HG03139 (cell line): ENCODE data around the gene IYD.

Source experiments
- ATAC-seq: cut with Tn5 transposase; IDR thresholded peaks from one replicate; pipeline ENCODE4 v1.9.1; 2021; ENCODE audit not compliant: unreplicated experiment

The IYD gene

DNA sequence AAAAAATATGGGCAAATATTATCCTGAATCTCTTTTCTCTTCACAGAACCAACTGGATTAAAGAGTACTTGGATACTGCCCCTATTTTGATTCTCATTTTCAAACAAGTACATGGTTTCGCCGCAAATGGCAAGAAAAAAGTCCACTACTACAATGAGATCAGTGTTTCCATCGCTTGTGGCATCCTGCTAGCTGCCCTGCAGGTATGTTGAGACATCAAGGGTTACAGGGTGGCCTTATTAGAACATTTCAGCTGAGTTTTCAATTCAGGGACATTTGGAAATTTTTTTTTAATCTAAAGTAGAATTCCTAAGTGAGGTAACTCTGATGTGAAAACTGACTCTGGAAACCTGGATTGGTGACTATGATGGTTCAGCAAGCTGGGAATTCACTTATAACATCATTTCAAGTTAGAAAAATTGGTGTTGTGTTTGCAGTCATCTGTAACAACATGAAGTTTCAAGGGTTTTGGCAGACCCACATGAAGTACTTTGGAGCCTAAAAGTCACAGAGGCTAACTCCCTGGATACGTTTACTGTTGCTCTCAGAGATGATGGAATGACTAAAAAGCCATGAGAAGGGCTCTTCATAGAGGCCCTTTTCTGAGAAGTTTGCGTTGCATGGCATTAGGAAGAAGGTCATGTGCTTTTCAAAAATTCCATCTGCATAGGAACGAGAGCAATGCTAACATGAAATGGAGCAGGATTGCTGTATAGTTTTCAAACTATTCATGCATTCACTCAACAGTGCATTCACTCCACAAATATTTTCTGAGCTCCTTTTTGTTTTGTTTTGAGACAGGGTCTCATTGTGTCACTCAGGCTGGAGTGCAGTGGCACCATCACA lies 25.5 kb downstream of the IYD start:
- no peak for ATAC-seq

DNA sequence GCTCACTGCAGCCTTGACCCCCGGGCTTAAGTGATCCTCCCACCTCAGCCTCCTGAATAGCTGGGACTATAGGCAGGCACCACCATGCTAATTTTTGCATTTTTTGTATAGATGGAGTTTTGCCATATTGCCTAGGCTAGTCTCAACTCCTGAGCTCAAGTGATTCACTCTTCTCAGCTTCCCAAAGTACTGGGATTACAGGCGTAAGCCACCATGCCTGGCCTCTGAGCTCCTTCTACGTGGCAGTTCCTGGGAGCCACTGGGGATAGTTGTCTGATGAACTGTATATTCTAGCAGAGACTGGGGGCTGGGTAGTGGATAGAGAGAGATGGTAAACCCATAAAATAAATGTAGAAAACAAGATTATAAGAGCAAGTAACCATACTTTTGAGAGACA lies 26.1 kb downstream of the IYD start:
- no peak for ATAC-seq

DNA sequence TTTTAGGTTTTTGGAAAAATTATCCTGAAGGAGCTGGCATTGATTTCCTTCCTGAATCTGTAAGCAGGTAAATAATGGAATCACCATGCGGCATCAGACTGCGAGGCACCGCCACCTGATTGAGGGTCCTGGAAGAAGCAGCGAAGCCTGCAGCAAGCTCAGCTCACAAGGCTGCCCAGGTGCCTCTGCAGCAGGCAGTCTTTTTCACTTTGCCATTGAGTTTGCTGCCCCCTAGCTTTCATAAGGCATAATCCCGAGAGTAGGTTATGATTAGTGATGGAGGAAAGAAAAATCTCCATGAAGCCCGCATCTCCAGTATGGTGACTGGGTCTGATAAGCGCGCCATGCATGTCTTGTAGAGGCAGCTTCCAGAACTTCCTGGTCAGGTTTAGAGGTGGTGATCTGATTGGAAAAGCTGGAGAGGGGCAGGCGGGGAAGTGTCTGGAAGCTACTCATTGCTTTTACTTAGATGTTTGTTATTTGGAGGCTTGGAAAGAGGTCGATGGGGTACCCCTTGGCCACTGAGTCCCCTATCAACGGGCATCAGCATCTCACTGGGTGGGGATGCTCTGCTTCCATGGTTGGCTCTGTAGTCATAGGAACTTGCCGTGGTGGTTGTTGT lies 26.7 kb downstream of the IYD start:
- ATAC-seq, result no peak

DNA sequence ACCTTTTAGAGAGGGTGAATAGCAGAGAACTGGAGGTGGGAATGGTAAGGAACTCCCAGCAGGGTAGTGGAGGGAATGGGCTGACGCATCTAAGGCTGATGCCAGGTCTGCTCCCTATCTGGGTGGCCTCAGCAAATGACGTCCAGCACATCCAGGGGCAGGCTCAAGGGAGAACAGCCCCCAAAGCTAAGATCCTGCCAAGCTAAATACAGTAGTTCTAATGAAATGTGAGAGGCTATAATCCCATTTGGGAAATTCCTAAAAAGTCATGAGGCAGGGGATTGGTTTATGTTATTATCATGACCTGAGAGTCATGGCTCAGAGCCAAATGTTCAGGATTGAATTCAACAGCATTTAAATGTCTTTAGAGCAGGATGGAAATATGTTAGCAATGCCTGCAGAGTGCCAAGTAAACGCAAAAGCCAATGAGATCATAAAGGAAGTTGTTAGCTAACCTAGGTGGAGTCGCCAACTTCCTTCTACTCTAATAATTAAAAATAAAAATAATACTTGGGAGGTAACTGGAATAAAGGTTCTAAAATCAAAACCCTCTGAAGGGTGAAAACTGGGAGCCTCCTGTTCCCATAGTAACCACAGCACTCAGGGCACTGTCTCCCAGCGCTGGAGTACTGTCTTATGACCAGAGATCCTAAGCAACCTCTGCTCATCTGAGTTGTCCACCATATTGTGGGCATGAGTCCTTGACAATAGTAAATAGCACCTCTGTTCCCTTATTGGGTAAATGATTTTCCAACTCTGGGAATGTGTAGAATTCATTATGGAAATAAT lies 34.8 kb downstream of the IYD start:
- ATAC-seq, result no peak

DNA sequence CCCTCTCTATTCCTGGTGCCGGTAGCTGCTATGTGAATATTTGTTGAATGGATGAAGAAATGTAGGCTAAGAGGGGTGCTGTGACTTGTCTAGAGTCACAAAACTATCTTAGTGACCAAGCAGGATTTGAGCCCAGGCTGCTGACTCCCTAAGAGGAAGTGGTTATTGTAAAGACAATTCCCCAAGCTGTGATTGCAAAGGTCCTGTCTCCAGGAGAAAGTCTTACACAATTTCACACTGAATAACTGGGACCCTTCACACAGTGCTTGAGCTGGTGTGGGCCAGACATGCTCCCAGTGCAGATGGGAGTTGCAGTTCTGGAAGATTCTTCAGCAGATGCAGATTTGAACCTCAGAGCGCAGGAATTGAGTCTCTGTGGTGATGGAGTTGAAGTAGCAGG lies 38.1 kb downstream of the IYD start:
- ATAC-seq, result no peak

DNA sequence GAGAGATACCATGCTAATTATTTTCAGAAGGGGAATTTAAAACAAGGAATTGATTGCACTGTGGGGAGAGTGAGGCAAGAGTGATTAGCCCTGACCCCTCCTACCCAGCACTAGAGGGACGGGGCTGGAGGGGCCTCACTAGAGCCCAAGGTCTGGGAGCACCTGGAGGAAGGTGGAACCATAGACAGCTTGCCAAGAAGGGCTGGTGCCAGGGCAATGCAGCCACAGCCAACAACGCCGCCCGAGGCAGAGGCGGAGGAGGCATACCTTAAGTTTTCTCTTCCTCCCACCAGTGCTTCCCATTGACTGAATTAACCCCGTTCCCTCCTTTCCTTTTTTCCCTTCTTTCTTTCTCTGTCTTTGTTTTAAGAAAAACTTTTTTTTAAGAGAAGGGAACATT lies 40.0 kb downstream of the IYD start:
- ATAC-seq, result no peak

DNA sequence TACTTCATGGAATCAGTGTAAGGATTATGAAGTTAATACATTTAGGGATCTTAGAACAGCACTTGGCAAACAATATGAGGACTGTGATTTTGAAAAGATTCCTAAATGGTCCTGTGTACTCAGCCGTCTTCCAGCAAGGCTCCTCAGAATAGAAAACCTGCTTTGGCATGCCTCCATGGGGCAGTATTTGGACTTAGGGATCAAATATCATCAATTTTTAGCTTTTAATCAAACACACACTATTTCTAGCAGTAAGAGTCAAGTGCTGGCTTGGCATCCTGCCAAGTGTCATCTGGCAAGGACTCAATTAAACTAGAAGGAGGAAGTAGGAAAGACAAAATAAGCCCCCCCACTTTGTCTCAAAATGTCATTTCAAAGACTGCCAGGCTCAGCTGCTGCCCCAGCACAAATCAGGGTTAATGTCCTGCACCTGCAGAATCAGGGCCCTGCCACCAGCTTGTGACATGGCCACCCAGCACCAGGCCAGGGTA lies 40.8 kb downstream of the IYD start:
- no peak for ATAC-seq

DNA sequence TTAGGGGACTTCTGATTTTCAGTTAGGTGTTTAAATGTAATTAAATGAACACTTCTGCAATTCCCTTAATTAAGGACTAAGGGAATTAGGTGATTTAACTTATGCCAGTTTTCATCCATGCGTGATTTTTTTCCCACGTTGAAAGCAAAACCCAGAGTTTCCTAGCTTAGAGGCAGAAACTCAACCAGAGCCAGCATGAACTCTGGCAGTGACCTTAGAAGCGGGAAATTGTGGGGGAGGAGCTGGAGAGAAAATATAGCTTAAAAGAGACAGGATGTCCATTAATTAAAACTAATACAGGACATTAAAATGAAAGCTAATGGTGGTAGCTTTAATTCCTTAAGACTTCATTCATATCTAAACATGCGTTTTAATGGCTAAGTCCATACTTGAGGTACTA lies 41.6 kb downstream of the IYD start:
- ATAC-seq, result no peak

DNA sequence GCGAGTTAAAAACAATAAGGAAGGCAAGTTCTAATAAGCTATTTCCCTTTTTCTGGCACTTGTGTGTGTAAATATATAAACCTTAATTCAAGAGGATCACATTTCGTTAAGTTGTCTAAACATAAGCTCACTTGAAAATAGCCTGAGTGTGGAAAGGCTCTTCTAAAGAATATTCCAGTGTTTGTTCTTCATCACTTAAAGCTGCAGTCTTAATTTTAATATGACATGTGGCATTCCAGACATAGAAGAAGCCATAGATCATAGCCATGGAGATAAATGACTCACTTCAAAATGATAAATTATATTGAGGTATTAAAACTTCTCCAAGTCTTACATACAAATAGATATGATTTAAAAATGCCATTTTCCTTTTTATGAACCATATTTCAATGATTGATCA lies 42.1 kb downstream of the IYD start:
- no peak for ATAC-seq

DNA sequence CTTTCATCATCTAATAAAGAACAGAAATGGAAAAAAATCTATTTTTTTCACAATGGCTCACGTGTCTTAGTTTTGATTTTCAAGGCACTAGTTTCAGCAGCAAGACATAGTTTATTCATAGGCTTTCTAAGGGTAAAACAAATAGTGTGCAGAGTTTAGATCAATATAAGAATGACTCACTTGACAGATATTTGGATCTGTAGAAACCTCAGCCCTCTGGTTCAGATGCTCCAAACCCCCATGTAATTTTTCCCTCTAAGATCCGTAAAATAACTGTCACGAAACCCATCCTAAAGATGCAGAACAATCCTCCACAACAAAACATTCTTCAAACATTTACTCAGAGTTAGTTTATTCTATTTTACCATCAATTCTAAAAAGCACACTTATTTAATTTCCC lies 43.4 kb downstream of the IYD start:
- no peak for ATAC-seq

DNA sequence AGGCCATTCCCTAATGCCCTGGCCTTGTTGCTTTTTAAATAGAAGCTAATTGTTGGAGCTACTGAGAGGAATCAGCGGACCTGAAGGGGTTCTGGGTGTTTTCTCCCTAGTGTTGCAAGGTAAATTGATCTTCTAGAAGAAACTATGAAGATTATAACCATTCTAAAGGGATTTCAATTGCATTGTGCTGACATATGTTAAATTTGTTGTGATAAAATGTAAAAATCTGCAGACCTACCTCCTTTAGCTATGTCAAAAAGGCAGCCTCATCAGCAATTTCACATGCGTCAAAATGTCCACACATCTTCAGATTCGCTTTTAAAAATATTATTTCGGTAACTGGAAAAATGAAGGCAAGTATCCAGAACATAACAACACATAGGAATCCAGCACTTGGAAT lies 44.4 kb downstream of the IYD start:
- ATAC-seq, result no peak

DNA sequence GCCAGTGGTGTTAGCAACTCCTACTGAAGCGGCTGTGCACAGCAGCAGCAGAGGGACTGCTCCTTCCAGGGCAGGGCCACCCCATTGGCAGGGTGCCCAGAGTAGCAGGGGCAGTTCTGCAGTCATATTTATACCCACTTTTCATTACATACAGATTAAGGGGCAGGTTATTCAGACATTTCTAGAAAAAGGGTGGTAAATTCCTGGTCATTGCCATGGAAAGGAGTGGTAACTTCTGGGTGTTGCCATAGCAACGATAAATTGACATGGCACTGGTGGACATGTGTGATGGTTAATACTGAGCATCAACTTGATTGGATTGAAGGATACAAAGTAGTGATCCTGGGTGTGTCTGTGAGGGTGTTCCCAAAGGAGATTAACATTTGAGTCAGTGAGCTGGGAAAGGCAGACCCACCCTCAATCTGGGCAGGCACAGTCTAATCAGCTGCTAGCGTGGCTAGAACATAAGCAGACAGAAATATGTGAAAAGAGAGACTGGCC lies 45.0 kb downstream of the IYD start:
- no peak for ATAC-seq

DNA sequence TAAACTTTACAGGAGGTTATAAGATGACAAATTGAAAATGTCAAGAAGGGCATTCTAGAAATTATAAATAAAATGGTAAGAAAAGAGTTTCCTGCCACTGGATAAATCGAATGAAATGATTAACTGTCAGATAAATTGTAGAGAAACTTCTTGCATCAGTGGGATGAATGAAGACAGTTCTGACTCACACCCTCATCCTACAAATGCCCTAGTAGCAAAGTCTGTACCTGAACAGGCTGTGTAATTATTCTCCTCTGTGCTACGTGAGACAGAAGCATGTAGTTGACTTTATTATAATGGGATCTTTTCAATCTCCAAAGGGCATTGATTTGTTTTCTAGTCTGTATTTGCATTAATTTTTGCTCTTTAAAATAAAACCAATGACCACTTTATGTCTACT lies 47.3 kb downstream of the IYD start:
- no peak for ATAC-seq

DNA sequence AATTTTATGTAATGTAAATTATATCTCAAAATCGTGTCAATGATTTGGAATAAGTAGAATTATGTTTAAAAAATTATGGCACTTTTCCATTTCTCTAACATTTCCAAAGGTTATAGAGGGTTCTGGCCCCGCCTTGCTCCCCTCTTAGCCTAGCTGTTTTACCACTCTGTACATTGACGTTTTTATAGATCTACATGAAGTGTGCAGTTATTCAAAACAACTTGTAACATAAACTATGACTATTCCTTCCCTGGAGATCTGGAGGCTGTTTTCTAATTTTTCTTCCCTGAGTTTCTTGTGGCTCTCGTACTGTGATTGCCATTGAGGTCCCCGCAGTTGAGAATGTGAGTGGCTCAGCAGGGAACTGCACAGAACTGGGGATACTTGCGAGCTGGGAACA lies 48.4 kb downstream of the IYD start:
- ATAC-seq, result no peak

DNA sequence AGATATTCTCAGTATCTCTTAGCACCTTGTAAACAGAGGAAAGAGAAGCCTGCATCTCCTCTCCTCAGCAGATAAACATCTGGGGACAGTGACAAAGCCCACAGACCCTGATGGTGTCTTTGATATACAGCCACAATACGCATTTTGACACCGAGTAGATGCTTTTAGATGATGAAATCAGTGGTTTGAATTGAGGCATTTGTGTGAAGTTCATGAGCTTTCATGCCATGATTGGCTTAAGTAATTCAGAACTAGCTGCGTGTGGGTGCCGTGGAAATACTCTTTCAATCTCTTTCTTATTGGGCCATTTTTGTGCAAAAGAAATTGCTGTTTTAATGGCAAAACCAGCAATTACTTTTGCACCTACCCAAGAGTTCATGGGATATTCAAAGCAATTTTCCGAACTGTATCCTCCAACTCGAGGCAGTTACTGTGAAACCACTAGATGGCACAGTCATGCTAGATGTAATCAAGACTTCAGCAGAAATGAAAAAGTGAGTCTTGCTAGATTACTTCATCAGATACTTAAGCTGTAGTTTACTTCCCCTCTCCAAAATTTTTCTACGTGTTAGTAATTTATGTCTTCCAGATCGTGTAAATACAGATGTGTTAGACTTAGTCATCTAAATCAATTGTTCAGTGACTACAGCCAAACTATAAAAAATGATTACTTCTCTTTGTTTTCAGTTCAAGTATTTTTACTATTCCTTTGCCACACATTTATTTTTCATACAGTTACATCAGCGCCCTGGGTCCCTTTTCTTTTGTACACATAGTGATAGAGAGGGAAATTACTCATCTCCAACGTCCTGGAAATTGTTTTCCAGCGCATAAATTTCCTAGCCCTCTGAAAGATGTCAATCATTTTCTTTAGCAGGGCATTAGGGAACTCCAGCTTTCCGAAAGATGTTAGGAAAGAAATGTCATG lies 49.4 kb downstream of the IYD start:
- peak; percentile 79 for ATAC-seq

DNA sequence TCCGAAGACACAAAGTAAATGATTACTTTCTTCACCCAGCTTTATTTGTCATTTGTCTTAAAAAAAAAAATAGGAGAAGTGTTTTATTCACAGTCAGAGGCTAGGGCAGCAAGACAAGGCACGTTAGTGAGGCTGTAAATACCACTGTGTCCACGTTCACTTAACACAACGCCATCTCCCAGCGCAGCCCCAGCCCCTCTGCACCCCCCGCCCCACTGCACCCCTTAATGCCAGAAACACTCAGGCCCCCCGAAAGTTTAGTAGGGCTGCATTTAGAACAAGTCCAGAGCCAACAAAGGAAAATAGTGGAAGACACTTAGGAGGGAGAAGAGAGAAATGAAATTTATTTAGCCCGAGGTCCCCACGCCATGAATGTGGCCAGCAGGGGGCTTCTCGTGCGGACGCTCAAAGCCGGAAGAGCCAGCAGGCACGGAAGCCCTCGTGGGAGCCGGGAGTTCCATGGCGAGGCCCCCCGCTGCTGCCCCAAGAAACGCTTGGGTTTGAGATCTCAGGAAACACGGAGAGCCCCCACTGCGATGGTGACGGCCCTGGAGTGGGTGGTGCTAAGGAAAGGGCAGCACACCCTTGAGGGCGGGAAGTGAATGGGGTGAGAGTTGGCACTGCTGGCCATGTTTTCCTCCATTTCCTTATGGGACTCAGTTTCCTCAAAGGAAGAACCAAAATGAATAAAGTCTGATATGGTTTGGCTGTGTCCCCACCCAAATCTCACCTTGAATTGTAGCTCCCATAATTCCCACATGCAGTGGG lies 50.2 kb downstream of the IYD start:
- ATAC-seq, result no peak

DNA sequence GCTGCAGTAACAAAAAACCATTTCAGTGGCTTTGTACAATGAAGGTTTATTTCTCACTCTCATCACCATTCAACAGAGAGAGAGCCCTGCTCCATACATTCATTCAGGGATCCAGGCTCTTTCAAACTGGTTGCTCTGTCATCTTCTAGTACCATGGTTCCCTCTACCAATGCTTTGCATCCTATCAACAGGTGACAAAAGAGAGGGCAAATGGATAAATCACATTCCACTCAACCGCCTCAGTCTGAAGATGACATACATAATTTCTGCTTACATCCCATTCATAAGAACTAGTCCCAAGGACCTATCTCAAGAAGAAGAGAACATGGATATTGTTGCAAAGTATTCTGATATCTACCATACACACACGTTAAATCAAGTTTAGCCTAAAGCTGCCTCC lies 51.6 kb downstream of the IYD start:
- ATAC-seq, result no peak

DNA sequence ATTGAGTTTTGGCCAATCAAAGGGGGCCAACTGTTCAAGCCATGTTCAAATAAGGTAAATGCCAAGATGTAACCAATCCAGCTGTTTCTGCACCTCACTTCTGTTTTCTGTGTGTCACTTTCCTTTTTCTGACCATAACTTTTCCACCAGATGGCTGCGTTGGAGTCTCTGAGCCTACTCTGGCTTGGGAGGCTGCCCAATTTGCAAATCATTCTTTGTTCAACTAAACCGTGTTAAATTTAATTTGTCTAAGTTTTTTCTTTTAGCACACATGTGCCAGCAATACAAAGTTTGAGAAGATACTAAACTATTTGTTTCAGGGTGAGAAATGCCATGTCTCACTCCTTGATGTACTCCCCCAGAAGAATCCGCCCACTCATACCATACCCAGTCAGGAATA lies 52.1 kb downstream of the IYD start:
- ATAC-seq, result no peak

DNA sequence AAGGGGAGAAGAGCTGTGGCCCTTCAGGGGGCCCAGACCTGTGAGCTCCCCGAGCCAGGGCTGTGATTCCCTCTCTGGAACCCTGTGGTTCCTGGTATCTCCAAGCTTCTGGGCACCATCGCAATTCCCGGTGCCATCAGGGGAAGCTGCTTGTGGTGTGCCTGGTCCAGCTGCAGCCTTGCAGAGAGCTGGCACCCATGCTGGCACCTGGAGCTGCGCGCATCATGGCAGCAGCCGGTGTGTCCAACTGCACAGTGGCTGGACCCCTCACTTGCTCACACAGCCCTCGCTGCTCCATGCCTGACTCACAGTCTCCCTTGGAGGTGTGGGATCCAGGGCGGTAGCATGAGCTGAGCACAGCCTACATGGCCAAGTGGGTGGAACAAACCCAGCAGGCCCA lies 56.7 kb downstream of the IYD start:
- ATAC-seq, result no peak

DNA sequence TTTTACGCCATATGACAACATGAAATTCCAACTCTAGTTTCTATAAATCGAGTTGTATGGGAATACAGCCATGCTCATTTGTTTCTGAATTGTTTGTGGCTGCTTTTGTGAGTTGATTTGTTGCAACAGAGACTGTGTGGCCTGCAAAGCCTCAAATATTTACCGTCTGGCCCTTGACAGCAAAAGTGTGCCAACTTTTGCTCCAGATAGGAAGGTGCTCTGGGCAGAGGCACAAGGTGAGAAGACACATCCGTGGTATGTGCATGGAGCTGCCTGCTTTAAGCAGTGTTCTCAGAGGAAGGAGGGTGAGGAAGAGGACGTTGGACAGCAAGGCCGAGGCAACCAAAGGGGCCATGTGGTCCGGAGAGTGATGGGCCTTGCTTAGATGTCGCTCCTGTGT lies 57.4 kb downstream of the IYD start:
- ATAC-seq, result no peak
